ENCODE measurements around the gene ADK.
A peak's percentile ranks its signal among the peaks of the same experiment; 100 is the strongest.
"Not testable (repeated sequence)": the region's sequence is repeated elsewhere in the genome, so short reads cannot be mapped to it uniquely, and the experiment has no call there.

Gene ADK

GRCh38 chr10:74146980-74147379 is 4.0 kb upstream of the ADK start:
- not testable (repeated sequence) for DNase-seq

- DNase-seq: peak; percentile 87
Measured at GRCh38 chr10:74150204-74150989, 624 bp upstream of the ADK start, which contains the start of gene AP3M1. AP3M1 (minus strand) TSS chr10:74150828; CDS start chr10:74138379, 12,449 bp downstream.

GRCh38 chr10:74151879-74152722 is 1.1 kb downstream of the ADK start:
- no peak for DNase-seq

GRCh38 chr10:74153123-74153522 is 2.1 kb downstream of the ADK start:
- DNase-seq: no peak

- DNase-seq: no peak
Measured at GRCh38 chr10:74153676-74154075, 2.7 kb downstream of the ADK start.

GRCh38 chr10:74156919-74157289 is 5.9 kb downstream of the ADK start:
- no peak for DNase-seq

- DNase-seq: no peak
Measured at GRCh38 chr10:74160013-74160412, 9.0 kb downstream of the ADK start.

GRCh38 chr10:74163319-74164068 is 12.5 kb downstream of the ADK start:
- no peak for DNase-seq

- no peak for DNase-seq
Measured at GRCh38 chr10:74164716-74165529, 13.9 kb downstream of the ADK start.

GRCh38 chr10:74165530-74165901 is 14.5 kb downstream of the ADK start:
- DNase-seq: no peak

- no peak for DNase-seq
Measured at GRCh38 chr10:74167443-74167842, 16.4 kb downstream of the ADK start.

- DNase-seq: no peak
Measured at GRCh38 chr10:74171625-74172024, 20.6 kb downstream of the ADK start.

- no peak for DNase-seq
Measured at GRCh38 chr10:74174521-74174920, 23.5 kb downstream of the ADK start.

- DNase-seq: no peak
Measured at GRCh38 chr10:74175510-74176379, 24.7 kb downstream of the ADK start.

GRCh38 chr10:74176380-74177139 is 25.5 kb downstream of the ADK start:
- DNase-seq: peak; percentile 95

GRCh38 chr10:74177140-74177677 is 26.2 kb downstream of the ADK start:
- DNase-seq: peak; percentile 79

- no peak for DNase-seq
Measured at GRCh38 chr10:74178042-74178791, 27.2 kb downstream of the ADK start.

- no peak for DNase-seq
Measured at GRCh38 chr10:74179111-74179710, 28.2 kb downstream of the ADK start.

GRCh38 chr10:74186678-74187077 is 35.7 kb downstream of the ADK start:
- DNase-seq: no peak

Measured in activated CD8-positive, alpha-beta memory T cell treated with anti-CD3 and anti-CD28 coated beads, Interleukin-2, amount 50 U/mL, for 48 hours (primary cell).